Astrocyte (in vitro differentiated cells and primary cell): ENCODE measurements around the gene SQOR.

ENCODE experiments used
- CTCF ChIP-seq: IDR thresholded peaks from 2 replicates; pipeline ENCODE4 v1.5.1; 2011; ENCODE audit warnings: low read depth, mild to moderate bottlenecking, inconsistent platforms, low read length, moderate library complexity; ENCODE audit not compliant: insufficient read depth
- EZH2 ChIP-seq: IDR thresholded peaks from 2 replicates; pipeline ENCODE4 v1.6.1; 2012; ENCODE audit warnings: mild to moderate bottlenecking, low read length, inconsistent platforms; ENCODE audit not compliant: insufficient read depth

GRCh38 chr15:45715528-45715927, 80.7 kb downstream of the SQOR start:
- TF ChIP-seq CTCF = no peak
- TF ChIP-seq EZH2 = no peak
